CD8-positive, alpha-beta memory T cell (primary cell): Measurements from ENCODE around the gene KMT2C. TPM values are rescaled to one million over a fixed set of nuclear protein-coding genes. Genes with fewer than 3 reads are reported as not detected.
"Not testable (repeated sequence)": the region's sequence is repeated elsewhere in the genome, so short reads cannot be mapped to it uniquely, and the experiment has no call there.

Source experiments
- CTCF ChIA-PET: fragments of 350-600 bp; sonication (Branson Sonifier 250); formaldehyde crosslinking; loops from one replicate; lab custom pipeline; 2021; ENCODE audit warnings: antibody characterized with exemption; lab: Charles Lee
- POLR2A ChIA-PET: fragments of 350-600 bp; sonication (Branson Sonifier 250); formaldehyde crosslinking; loops from one replicate; lab custom pipeline; 2021; ENCODE audit warnings: antibody characterized with exemption; lab: Charles Lee
- DNase-seq, 5 donors: peaks; one replicate each; pipeline versions ENCODE4 v3.0.0 to v3.0.0-alpha.2; 2020 to 2022; ENCODE audit warnings: mixed read lengths in 1 of 5
- H3K27ac ChIP-seq: one replicate; pipeline ENCODE4 v1.7.0; 2013; ENCODE audit warnings: low read depth, mild to moderate bottlenecking, low read length, moderate library complexity
- H3K27me3 ChIP-seq: 2 replicates; pipeline ENCODE4 v1.7.0; 2013; ENCODE audit warnings: low read length, mild to moderate bottlenecking; ENCODE audit not compliant: insufficient read depth, poor library complexity, severe bottlenecking
- H3K36me3 ChIP-seq: 2 replicates; pipeline ENCODE4 v1.7.0; 2013; ENCODE audit warnings: mild to moderate bottlenecking, low read length, moderate library complexity; ENCODE audit not compliant: insufficient read depth
- H3K4me1 ChIP-seq: 2 replicates; pipeline ENCODE4 v1.7.0; 2013; ENCODE audit warnings: mild to moderate bottlenecking, low read length, moderate library complexity; ENCODE audit not compliant: insufficient read depth
- H3K4me3 ChIP-seq: 2 replicates; pipeline ENCODE4 v1.7.0; 2013; ENCODE audit warnings: mild to moderate bottlenecking, low read length
- H3K9me3 ChIP-seq: 2 replicates; pipeline ENCODE4 v1.7.0; 2013; ENCODE audit warnings: mild to moderate bottlenecking, low read length
- H3K27ac Mint-ChIP-seq, 8 donors: one replicate each; pipeline ENCODE4 v1.8.0; 2020 to 2021; ENCODE audit warnings: mixed read lengths in 8 of 8, mild to moderate bottlenecking in 6 of 8, inconsistent platforms in 3 of 8, moderate library complexity in 3 of 8
- H3K27me3 Mint-ChIP-seq, 2 donors: one replicate each; pipeline ENCODE4 v1.8.0; 2020 to 2021; ENCODE audit warnings: mixed read lengths in 2 of 2, mild to moderate bottlenecking in 1 of 2, moderate library complexity in 1 of 2
- H3K36me3 Mint-ChIP-seq, 3 donors: one replicate each; pipeline ENCODE4 v1.8.0; 2020 to 2021; ENCODE audit warnings: mixed read lengths in 3 of 3, inconsistent platforms in 1 of 3, mild to moderate bottlenecking in 1 of 3
- H3K4me1 Mint-ChIP-seq, 3 donors: one replicate each; pipeline ENCODE4 v1.8.0; 2020 to 2021; ENCODE audit warnings: mixed read lengths in 3 of 3, inconsistent platforms in 1 of 3, mild to moderate bottlenecking in 1 of 3
- H3K4me3 Mint-ChIP-seq, 7 donors: one replicate each; pipeline ENCODE4 v1.8.0; 2020 to 2021; ENCODE audit warnings: mixed read lengths in 7 of 7, mild to moderate bottlenecking in 6 of 7, moderate library complexity in 4 of 7, inconsistent platforms in 2 of 7
- H3K9me3 Mint-ChIP-seq, 5 donors: one replicate each; pipeline ENCODE4 v1.8.0; 2020 to 2022; ENCODE audit warnings: mixed read lengths in 5 of 5, mild to moderate bottlenecking in 3 of 5, moderate library complexity in 2 of 5, inconsistent platforms in 1 of 5
- polyA plus RNA-seq: library from polyadenylated mRNA; unstranded; fragments of 300-500 nt; fragmentation: Illumina TruSeq; gene quantifications from one replicate; pipeline ENCODE4 v1.2.3, GENCODE V29; 2021
- total RNA-seq, 2 experiments: library from RNA; stranded (reverse); gene quantifications; one replicate each; pipeline ENCODE4 v1.2.3, GENCODE V29; 2021

Gene KMT2C
- total and polyA plus RNA-seq, 3 experiments from 2014 or later, result 18.7 to 45.3 (median 42.0) TPM

GRCh38 chr7:152307902-152308301 lies 127.9 kb downstream of the KMT2C start:
- Histone ChIP-seq H3K4me3 (no peak overlapping the region), H3K9me3 (no peaks in the 10 kb centered on the region), H3K4me1 (no peaks in the 10 kb centered on the region), H3K27ac (no peak overlapping the region), H3K27me3 (no peaks in the 10 kb centered on the region), H3K36me3 (peaks cover 10% of the 10 kb centered on the region)
- Mint-ChIP-seq H3K27me3 (no peaks in the 10 kb centered on the region), H3K4me1 (peaks cover 4 to 11% (median 9%) of the 10 kb centered on the region in 3 donors), H3K27ac (peak overlapping the region in 1 of 8 donors; percentile 14), H3K36me3 (peaks cover 10 to 73% (median 11%) of the 10 kb centered on the region in 3 donors), H3K4me3 (no peak overlapping the region), H3K9me3 (no peaks in the 10 kb centered on the region)
- ChIA-PET CTCF (no interaction called here), POLR2A (no interaction called here)
- DNase-seq, result no peak

- CTCF ChIA-PET, H3K4me3 ChIP-seq, POLR2A ChIA-PET, H3K27me3 Mint-ChIP-seq, DNase-seq, H3K27ac ChIP-seq, H3K27me3 ChIP-seq, H3K4me1 ChIP-seq, H3K36me3 ChIP-seq, H3K9me3 Mint-ChIP-seq, H3K9me3 ChIP-seq, H3K27ac Mint-ChIP-seq, H3K4me3 Mint-ChIP-seq: not testable (repeated sequence)
- Mint-ChIP-seq H3K4me1 (peaks cover 6 to 16% (median 14%) of the 10 kb centered on the region in 3 donors), H3K36me3 (peaks cover 13 to 59% (median 31%) of the 10 kb centered on the region in 3 donors)
Observed at GRCh38 chr7:152299542-152300143, 136.2 kb downstream of the KMT2C start.

- ChIA-PET CTCF (no interaction called here), POLR2A (no interaction called here)
- peaks cover 4% of the 10 kb centered on the region for H3K36me3 ChIP-seq
Observed at GRCh38 chr7:152292897-152293296, 142.9 kb downstream of the KMT2C start.

GRCh38 chr7:152286972-152287371 lies 148.8 kb downstream of the KMT2C start:
- CTCF ChIA-PET, H3K27me3 ChIP-seq, H3K4me3 Mint-ChIP-seq, H3K27ac Mint-ChIP-seq, DNase-seq, H3K36me3 ChIP-seq, H3K4me3 ChIP-seq, POLR2A ChIA-PET, H3K27ac ChIP-seq, H3K4me1 ChIP-seq, H3K4me1 Mint-ChIP-seq, H3K9me3 ChIP-seq, H3K27me3 Mint-ChIP-seq: not testable (repeated sequence)
- peaks cover 7 to 19% (median 14%) of the 10 kb centered on the region in 5 donors for H3K9me3 Mint-ChIP-seq
- peaks cover 6 to 34% (median 24%) of the 10 kb centered on the region in 3 donors for H3K36me3 Mint-ChIP-seq

More at GRCh38 chr7:152292897-152293296, 142.9 kb downstream of the KMT2C start:
- no peak overlapping the region for H3K4me3 Mint-ChIP-seq
- Histone ChIP-seq H3K4me3 (no peak overlapping the region), H3K27me3 (no peaks in the 10 kb centered on the region), H3K9me3 (no peaks in the 10 kb centered on the region), H3K4me1 (no peaks in the 10 kb centered on the region), H3K27ac (no peak overlapping the region)
- H3K36me3 Mint-ChIP-seq, result peaks cover 31 to 61% (median 37%) of the 10 kb centered on the region in 3 donors
- H3K27me3 Mint-ChIP-seq, result no peaks in the 10 kb centered on the region
- peaks cover 7 to 12% (median 7%) of the 10 kb centered on the region in 3 donors for H3K4me1 Mint-ChIP-seq
- DNase-seq, result no peak
- H3K27ac Mint-ChIP-seq, result peak overlapping the region in 1 of 8 donors; percentile 63
- peaks cover 11 to 18% (median 14%) of the 10 kb centered on the region in 5 donors for H3K9me3 Mint-ChIP-seq

GRCh38 chr7:152286219-152286618 lies 149.6 kb downstream of the KMT2C start:
- H3K4me1 Mint-ChIP-seq, DNase-seq, POLR2A ChIA-PET, H3K27me3 Mint-ChIP-seq, H3K36me3 ChIP-seq, H3K27ac ChIP-seq, H3K27ac Mint-ChIP-seq, H3K4me1 ChIP-seq, CTCF ChIA-PET, H3K4me3 ChIP-seq, H3K27me3 ChIP-seq, H3K9me3 ChIP-seq, H3K4me3 Mint-ChIP-seq: not testable (repeated sequence)
- Mint-ChIP-seq H3K9me3 (peaks cover 7 to 19% (median 12%) of the 10 kb centered on the region in 5 donors), H3K36me3 (peaks cover 6 to 33% (median 24%) of the 10 kb centered on the region in 3 donors)

GRCh38 chr7:152284998-152285397 lies 150.8 kb downstream of the KMT2C start:
- H3K9me3 ChIP-seq, H3K27me3 Mint-ChIP-seq, H3K4me1 ChIP-seq, H3K27me3 ChIP-seq, POLR2A ChIA-PET, H3K27ac ChIP-seq, CTCF ChIA-PET, H3K4me3 ChIP-seq, DNase-seq, H3K4me3 Mint-ChIP-seq, H3K36me3 ChIP-seq, H3K27ac Mint-ChIP-seq, H3K4me1 Mint-ChIP-seq: not testable (repeated sequence)
- Mint-ChIP-seq H3K9me3 (peaks cover 7 to 19% (median 12%) of the 10 kb centered on the region in 5 donors), H3K36me3 (peaks cover 6 to 28% (median 20%) of the 10 kb centered on the region in 3 donors)

GRCh38 chr7:152277687-152278086 lies 158.1 kb downstream of the KMT2C start:
- POLR2A ChIA-PET, CTCF ChIA-PET, H3K4me1 ChIP-seq, H3K27me3 Mint-ChIP-seq, H3K9me3 Mint-ChIP-seq, H3K27me3 ChIP-seq, H3K4me3 Mint-ChIP-seq, H3K36me3 ChIP-seq, H3K9me3 ChIP-seq, DNase-seq, H3K4me3 ChIP-seq, H3K27ac Mint-ChIP-seq, H3K27ac ChIP-seq: not testable (repeated sequence)
- Mint-ChIP-seq H3K36me3 (peaks cover 0 to 27% (median 6%) of the 10 kb centered on the region in 3 donors), H3K4me1 (peaks cover 5 to 11% (median 11%) of the 10 kb centered on the region in 3 donors)

GRCh38 chr7:152270427-152270826 lies 165.4 kb downstream of the KMT2C start:
- H3K4me3 ChIP-seq, H3K36me3 ChIP-seq, CTCF ChIA-PET, H3K9me3 Mint-ChIP-seq, H3K27ac ChIP-seq, H3K9me3 ChIP-seq, H3K27me3 Mint-ChIP-seq, DNase-seq, H3K27me3 ChIP-seq, POLR2A ChIA-PET, H3K4me1 ChIP-seq, H3K4me3 Mint-ChIP-seq: not testable (repeated sequence)
- peaks cover 11 to 18% (median 17%) of the 10 kb centered on the region in 3 donors for H3K4me1 Mint-ChIP-seq
- H3K36me3 Mint-ChIP-seq, result peaks cover 5 to 49% (median 11%) of the 10 kb centered on the region in 3 donors
- peak overlapping the region in 1 of 8 donors; percentile 25 for H3K27ac Mint-ChIP-seq
